ENCODE data around the gene ZFC3H1.

Gene ZFC3H1

DNA sequence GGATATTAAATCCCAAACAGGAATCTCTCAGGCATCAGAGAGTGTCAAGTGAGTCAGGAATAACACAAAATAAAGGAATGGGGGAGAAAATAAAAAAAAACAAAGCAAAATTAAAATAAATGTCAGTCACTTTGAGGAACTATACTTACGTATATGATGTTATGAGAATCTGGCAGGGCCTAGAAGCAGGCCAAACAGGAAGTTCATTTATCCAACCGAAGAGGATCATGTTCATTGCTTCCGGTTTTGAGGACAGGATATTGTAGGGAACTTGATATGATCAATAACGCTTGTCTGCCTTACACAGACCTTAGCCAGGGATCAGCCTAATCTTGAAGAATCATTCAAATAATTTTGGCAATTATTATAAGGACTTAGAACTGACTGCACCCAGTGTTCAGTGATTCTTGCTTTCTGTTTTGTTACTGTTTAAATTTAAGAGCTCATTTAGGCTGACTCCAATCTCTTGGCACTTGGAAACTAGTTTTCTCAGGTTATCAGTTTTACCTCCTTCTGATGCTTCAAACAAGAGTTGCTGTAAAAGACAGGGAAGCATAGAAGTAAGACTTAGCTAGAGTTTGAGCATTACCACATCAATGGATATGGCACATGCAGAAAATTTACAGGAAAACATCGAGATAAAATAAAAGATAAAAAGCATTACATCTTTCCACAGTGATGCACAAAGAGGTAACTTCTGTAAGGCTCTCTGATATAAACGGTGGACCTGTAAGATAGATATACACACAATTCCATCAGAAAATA, 53.4 kb downstream of the ZFC3H1 start:
- H3K9me3 ChIP-seq (replicated peaks in 1 of 2; ENCODE audit: control insufficient read depth in 2 of 2, insufficient read depth in 1 of 2, low read depth in 1 of 2, low read length in 2 of 2) = no peaks in the 10 kb centered on the region
- no peaks in the 10 kb centered on the region for H3K27me3 ChIP-seq (ENCODE audit: control insufficient read depth in 3 of 3, insufficient read depth in 3 of 3, low read depth in 1 of 3, low read length in 3 of 3)
- no CpG with 5 or more reads among the region's 6 CpGs for WGBS, 2 donors (ENCODE audit: extremely low coverage in 2 of 2, insufficient read length in 2 of 2, insufficient replicate concordance in 1 of 2)
- no peak overlapping the region for H3K27ac ChIP-seq (replicated peaks; ENCODE audit: low read length)
- H3K36me3 ChIP-seq (replicated peaks in 1 of 2; ENCODE audit: control insufficient read depth in 2 of 2, insufficient read depth in 2 of 2, low read length in 2 of 2) = peaks cover 3 to 97% of the 10 kb centered on the region in 2 donors
- H2BK5ac ChIP-seq (ENCODE audit: low read length) = no peak overlapping the region
- DNase-seq (ENCODE audit: low spot score) = no peak
- H4K91ac ChIP-seq (ENCODE audit: low read depth, low read length, poor library complexity) = no peak overlapping the region
- no peaks in the 10 kb centered on the region for H3K79me1 ChIP-seq (ENCODE audit: low read depth, low read length)
- no peak overlapping the region for H2BK12ac ChIP-seq (ENCODE audit: low read length)
- H3K14ac ChIP-seq (ENCODE audit: low read length) = no peak overlapping the region
- H3K4me2 ChIP-seq (ENCODE audit: insufficient read depth, low read length, poor library complexity, severe bottlenecking) = no peak overlapping the region
- no peak overlapping the region for H2AK5ac ChIP-seq (ENCODE audit: low read depth, low read length)
- H2BK15ac ChIP-seq (ENCODE audit: low read length) = no peak overlapping the region
- no peak overlapping the region for H2BK120ac ChIP-seq (ENCODE audit: low read depth, low read length)
- no peak overlapping the region for H3K18ac ChIP-seq (ENCODE audit: low read length)
- H2AFZ ChIP-seq (ENCODE audit: low read length) = no peak overlapping the region
- no peak overlapping the region for H3K9ac ChIP-seq (ENCODE audit: low read depth, low read length, poor library complexity)
- H3K4me3 ChIP-seq (ENCODE audit: low read length in 2 of 2) = no peak overlapping the region
- H3K23ac ChIP-seq (ENCODE audit: low read depth, low read length, poor library complexity) = no peak overlapping the region
- no peak overlapping the region for H3K4ac ChIP-seq (ENCODE audit: low read length)
- H4K8ac ChIP-seq (ENCODE audit: low read depth, low read length) = no peak overlapping the region
- peaks cover 2 to 3% of the 10 kb centered on the region in 2 donors for H3K4me1 ChIP-seq (ENCODE audit: control insufficient read depth in 2 of 2, insufficient read depth in 1 of 2, low read depth in 1 of 2, low read length in 2 of 2)

DNA sequence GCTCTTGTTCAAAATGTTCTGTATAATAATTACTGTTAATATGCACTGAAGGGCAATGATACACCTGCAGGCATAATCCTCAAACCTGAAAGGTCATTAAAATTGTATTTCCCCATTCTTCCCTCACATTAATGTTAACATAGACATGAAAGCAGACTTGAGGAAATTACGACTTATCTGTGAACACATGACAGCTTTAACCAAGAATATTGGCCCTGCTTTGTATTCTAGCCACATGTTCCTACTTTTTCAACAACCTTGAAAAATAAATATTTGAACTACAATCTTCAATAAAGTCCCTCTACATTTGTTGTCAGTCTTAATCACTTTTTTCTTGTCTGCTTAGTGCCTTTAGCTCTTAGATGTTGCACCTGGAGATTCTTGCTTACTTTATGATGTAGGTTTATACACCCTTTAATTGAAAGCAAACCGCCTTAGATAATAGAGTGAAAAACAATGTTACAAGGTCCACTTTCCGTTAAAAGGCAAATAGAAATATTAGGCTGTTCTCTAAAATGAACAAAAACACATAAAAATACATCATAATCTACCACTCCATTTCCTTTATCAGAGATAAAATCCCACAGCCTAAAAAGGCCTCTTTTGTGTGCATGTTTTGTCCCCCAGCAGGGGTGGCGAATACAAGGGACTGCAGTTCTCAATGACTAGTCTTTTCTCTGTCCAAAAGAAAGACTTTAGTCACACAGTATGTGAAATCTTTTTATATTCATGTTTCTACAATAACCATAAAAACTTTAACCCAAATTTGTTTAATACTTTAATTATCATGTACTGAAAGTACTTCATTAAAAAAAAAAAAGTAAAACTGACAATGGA, 55.9 kb downstream of the ZFC3H1 start:
- H2AK5ac ChIP-seq (ENCODE audit: low read depth, low read length) = no peak overlapping the region
- H3K18ac ChIP-seq (ENCODE audit: low read length) = no peak overlapping the region
- H3K14ac ChIP-seq (ENCODE audit: low read length) = no peak overlapping the region
- H2BK5ac ChIP-seq (ENCODE audit: low read length) = no peak overlapping the region
- no peak overlapping the region for H3K27ac ChIP-seq (replicated peaks; ENCODE audit: low read length)
- no peak overlapping the region for H2AFZ ChIP-seq (ENCODE audit: low read length)
- H3K4me1 ChIP-seq (ENCODE audit: control insufficient read depth in 2 of 2, insufficient read depth in 1 of 2, low read depth in 1 of 2, low read length in 2 of 2) = peaks cover 2 to 3% of the 10 kb centered on the region in 2 donors
- WGBS, 2 donors (ENCODE audit: extremely low coverage in 2 of 2, insufficient read length in 2 of 2, insufficient replicate concordance in 1 of 2) = no CpG with 5 or more reads among the region's 4 CpGs
- no peak overlapping the region for H4K8ac ChIP-seq (ENCODE audit: low read depth, low read length)
- H3K4ac ChIP-seq (ENCODE audit: low read length) = no peak overlapping the region
- H4K91ac ChIP-seq (ENCODE audit: low read depth, low read length, poor library complexity) = no peak overlapping the region
- no peak for DNase-seq (ENCODE audit: low spot score)
- no peaks in the 10 kb centered on the region for H3K27me3 ChIP-seq (ENCODE audit: control insufficient read depth in 3 of 3, insufficient read depth in 3 of 3, low read depth in 1 of 3, low read length in 3 of 3)
- H3K4me2 ChIP-seq (ENCODE audit: insufficient read depth, low read length, poor library complexity, severe bottlenecking) = no peak overlapping the region
- H2BK120ac ChIP-seq (ENCODE audit: low read depth, low read length) = no peak overlapping the region
- no peaks in the 10 kb centered on the region for H3K9me3 ChIP-seq (replicated peaks in 1 of 2; ENCODE audit: control insufficient read depth in 2 of 2, insufficient read depth in 1 of 2, low read depth in 1 of 2, low read length in 2 of 2)
- no peak overlapping the region for H3K9ac ChIP-seq (ENCODE audit: low read depth, low read length, poor library complexity)
- no peak overlapping the region for H3K23ac ChIP-seq (ENCODE audit: low read depth, low read length, poor library complexity)
- no peaks in the 10 kb centered on the region for H3K79me1 ChIP-seq (ENCODE audit: low read depth, low read length)
- peaks cover 3 to 76% of the 10 kb centered on the region in 2 donors for H3K36me3 ChIP-seq (replicated peaks in 1 of 2; ENCODE audit: control insufficient read depth in 2 of 2, insufficient read depth in 2 of 2, low read length in 2 of 2)
- no peak overlapping the region for H3K4me3 ChIP-seq (ENCODE audit: low read length in 2 of 2)
- H2BK12ac ChIP-seq (ENCODE audit: low read length) = no peak overlapping the region
- no peak overlapping the region for H2BK15ac ChIP-seq (ENCODE audit: low read length)

DNA sequence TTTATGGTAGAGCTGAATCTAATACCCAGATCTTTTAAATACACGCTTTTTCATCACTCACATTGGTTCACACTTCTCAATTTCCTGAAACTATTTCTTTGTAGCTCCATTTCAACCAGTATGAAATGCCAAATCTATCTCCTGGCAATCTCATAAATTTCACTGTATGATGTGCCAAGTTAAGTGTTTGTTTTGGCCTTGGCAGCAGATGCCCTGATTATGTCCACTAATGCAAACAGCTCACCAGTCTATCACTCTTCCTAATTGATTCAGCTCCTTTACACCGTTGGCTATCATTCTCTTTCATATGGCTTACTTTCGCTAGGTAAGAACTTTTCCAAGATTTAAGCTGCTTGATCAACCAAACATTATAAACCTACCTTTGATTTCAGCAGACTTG, 58.6 kb downstream of the ZFC3H1 start:
- H2AK5ac ChIP-seq (ENCODE audit: low read depth, low read length) = no peak overlapping the region
- no peak overlapping the region for H2BK15ac ChIP-seq (ENCODE audit: low read length)
- H3K79me1 ChIP-seq (ENCODE audit: low read depth, low read length) = no peaks in the 10 kb centered on the region
- no peak overlapping the region for H4K8ac ChIP-seq (ENCODE audit: low read depth, low read length)
- no peak overlapping the region for H3K27ac ChIP-seq (replicated peaks; ENCODE audit: low read length)
- H3K9ac ChIP-seq (ENCODE audit: low read depth, low read length, poor library complexity) = no peak overlapping the region
- no peak overlapping the region for H4K91ac ChIP-seq (ENCODE audit: low read depth, low read length, poor library complexity)
- H2BK5ac ChIP-seq (ENCODE audit: low read length) = no peak overlapping the region
- H3K27me3 ChIP-seq (ENCODE audit: control insufficient read depth in 3 of 3, insufficient read depth in 3 of 3, low read depth in 1 of 3, low read length in 3 of 3) = no peaks in the 10 kb centered on the region
- no peak overlapping the region for H2BK120ac ChIP-seq (ENCODE audit: low read depth, low read length)
- H3K36me3 ChIP-seq (replicated peaks in 1 of 2; ENCODE audit: control insufficient read depth in 2 of 2, insufficient read depth in 2 of 2, low read length in 2 of 2) = peaks cover under 1 to 49% of the 10 kb centered on the region in 2 donors
- WGBS, 2 donors (ENCODE audit: extremely low coverage in 2 of 2, insufficient read length in 2 of 2, insufficient replicate concordance in 1 of 2) = 100% methylated on average over 1 of the region's 3 CpGs; no CpG with 5 or more reads in 1 of the 2 donors
- no peaks in the 10 kb centered on the region for H3K9me3 ChIP-seq (replicated peaks in 1 of 2; ENCODE audit: control insufficient read depth in 2 of 2, insufficient read depth in 1 of 2, low read depth in 1 of 2, low read length in 2 of 2)
- H3K18ac ChIP-seq (ENCODE audit: low read length) = no peak overlapping the region
- DNase-seq (ENCODE audit: low spot score) = no peak
- H2AFZ ChIP-seq (ENCODE audit: low read length) = no peak overlapping the region
- H2BK12ac ChIP-seq (ENCODE audit: low read length) = no peak overlapping the region
- peaks cover 2 to 3% of the 10 kb centered on the region in 2 donors for H3K4me1 ChIP-seq (ENCODE audit: control insufficient read depth in 2 of 2, insufficient read depth in 1 of 2, low read depth in 1 of 2, low read length in 2 of 2)
- no peak overlapping the region for H3K4me3 ChIP-seq (ENCODE audit: low read length in 2 of 2)
- no peak overlapping the region for H3K4me2 ChIP-seq (ENCODE audit: insufficient read depth, low read length, poor library complexity, severe bottlenecking)
- no peak overlapping the region for H3K23ac ChIP-seq (ENCODE audit: low read depth, low read length, poor library complexity)
- H3K4ac ChIP-seq (ENCODE audit: low read length) = no peak overlapping the region
- no peak overlapping the region for H3K14ac ChIP-seq (ENCODE audit: low read length)
